CD4-positive, alpha-beta T cell treated with Interleukin-17A for 1 hour (primary cell): ENCODE results near the gene THOC2.
"Not testable (repeated sequence)": the region's sequence is repeated elsewhere in the genome, so short reads cannot be mapped to it uniquely, and the experiment has no call there.

ENCODE experiments used
- DNase-seq: peaks from one replicate; pipeline ENCODE4 v3.0.0-alpha.2; 2020

Gene THOC2

DNA sequence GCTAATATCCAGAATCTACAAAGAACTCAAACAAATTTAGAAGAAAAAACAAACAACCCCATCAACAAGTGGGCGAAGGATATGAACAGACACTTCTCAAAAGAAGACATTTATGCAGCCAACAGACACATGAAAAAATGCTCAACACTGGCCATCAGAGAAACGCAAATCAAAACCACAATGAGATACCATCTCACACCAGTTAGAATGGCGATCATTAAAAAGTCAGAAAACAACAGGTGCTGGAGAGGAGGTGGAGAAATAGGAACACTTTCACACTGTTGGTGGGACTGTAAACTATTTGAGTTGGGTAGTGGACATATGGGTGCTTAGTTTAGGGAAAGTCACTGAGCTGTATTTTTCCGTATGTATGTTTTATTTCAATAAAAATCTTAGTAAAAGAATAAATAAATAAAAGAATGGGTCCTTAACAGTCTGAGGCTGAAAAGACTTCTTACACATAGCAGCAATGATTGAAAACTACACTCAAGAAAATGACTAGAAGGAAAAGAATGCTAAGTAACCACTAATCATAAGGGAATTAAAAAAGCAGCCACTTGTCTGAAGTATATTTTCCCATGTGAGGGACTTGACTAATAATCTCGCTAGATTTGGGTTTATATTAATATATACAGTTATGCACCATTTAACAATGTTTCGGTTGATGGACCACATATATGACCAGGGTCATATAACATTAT, 68.2 kb downstream of the THOC2 start:
- DNase-seq = not testable (repeated sequence)

DNA sequence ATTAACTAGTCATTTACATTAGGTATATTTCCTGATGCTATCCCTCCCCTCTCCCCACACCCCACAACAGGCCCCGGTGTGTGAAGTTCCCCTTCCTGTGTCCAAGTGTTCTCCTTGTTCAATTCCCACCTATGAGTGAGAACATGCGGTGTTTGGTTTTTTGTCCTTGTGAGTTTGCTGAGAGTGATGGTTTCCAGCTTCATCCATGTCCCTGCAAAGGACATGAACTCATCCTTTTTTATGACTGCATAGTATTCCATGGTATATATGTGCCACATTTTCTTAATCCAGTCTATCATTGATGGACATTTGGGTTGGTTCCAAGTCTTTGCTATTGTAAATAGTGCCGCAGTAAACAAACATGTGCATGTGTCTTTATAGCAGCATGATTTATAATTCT, 69.1 kb downstream of the THOC2 start:
- not testable (repeated sequence) for DNase-seq

DNA sequence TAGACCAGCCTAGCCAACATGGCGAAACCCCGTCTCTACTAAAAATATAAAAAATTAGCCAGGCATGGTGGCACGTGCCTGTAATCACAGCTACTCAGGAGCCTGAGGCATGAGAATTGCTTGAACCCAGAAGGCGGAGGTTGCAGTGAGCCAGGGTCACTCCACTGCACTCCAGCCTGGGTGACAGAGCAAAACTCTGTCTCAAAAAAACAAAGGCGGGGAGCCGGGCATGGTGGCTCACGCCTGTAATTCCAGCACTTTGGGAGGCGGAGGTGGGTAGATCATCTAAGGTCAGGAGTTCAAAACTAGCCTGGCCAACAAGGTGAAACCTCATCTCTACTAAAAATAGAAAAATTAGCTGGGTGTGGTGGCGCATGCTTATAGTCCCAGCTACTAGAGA, 76.3 kb downstream of the THOC2 start:
- not testable (repeated sequence) for DNase-seq

DNA sequence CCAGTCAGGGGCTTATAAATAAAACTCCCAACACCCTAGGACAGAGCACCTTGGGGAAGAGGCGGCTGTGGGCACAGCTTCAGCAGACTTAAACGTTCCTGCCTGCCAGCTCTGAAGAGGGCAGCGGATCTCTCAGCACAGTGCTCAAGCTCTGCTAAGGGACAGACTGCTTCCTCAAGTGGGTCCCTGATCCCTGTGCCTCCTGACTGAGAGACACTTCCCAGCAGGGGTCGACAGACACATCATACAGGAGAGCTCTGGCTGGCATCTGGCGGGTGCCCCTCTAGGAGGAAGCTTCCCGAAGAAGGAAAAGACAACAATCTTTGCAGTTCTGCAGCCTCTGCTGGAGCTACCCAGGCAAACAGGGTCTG, 84.1 kb downstream of the THOC2 start:
- DNase-seq = not testable (repeated sequence)

DNA sequence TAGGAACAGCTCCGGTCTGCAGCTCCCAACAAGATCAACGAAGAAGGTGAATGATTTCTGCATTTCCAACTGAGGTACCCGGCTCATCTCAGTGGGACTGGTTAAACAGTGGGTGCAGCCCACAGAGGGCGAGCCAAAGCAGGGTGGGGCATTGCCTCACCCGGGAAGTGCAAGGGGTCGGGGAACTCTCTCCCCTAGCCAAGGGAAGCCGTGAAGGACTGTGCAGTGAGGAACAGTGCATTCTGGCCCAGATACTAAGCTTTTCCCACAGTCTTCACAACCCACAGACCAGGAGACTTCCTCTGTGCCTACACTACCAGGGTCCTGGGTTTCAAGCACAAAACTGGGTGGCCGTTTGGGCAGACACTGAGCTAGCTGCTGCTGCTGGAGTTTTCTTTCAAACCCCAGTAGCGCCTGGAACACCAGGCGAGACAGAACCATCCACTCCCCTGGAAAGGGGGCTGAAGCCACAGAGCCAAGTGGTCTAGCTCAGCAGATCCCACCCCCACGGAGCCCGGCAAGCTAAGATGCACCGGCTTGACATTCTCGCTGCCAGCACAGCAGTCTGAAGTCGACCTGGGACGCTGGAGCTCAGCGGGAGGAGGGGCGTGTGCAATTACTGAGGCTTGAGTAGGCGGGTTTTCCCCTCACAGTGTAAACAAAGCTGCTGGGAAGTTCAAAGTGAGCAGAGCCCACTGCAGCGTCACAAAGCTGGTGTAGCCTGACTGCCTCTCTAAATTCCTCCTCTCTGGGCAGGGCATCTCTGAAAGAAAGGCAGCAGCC, 84.6 kb downstream of the THOC2 start:
- peak; percentile 2 for DNase-seq

DNA sequence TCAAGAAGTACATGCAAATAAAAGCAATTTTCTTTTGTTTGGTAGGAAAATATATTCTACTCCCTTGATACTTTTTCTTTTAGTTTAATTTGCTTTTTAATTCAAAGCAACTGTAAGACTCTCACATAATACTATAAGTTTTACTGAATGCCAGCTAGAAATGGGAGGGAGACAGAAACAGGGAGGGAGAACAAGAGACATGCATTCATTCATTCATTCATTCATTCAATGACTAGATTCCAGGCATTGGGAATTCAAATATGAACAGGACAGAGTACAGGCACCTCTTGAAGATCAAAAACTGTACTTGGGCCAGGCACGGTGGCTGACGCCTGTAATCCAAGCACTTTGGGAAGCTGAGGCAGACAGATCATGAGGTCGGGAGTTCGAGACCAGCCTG, 85.6 kb downstream of the THOC2 start:
- no peak for DNase-seq

DNA sequence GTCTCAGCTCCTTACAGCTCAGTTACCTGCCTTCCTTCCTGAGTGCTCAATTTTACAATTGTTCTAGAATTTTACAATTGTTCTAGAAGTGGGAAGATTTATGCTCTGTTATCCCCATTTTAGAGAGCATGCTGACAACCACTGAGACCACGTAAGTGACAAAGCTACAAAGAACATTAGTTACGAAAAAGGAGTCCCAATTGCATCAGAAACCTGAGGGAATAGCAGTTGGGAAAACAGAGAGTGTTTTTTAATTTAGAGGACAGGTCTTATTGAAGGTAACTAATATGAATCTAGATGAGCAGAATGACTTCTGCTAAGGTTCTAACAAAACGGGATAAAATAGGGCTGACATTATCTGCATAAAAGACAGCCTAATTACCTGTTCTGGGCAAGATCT, 103.3 kb downstream of the THOC2 start:
- DNase-seq = no peak

DNA sequence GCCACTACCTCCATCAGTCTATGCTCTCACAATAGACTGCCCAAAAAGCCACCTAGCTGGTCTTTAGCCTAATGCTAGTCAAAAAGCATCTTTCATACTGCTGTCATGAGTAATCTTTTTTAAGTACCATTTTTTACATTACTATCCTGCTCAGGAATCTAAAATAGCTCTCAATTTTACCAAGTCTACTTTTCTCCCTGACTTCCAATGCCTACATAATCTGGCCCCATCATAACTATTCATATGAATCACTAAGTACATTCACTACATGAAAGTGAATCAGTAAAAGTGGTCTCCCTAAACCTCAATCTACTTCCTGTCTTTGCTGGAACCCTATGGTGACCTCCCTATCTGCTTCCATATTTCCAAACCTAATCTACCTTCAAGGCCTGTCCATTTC, 105.9 kb downstream of the THOC2 start:
- DNase-seq = no peak

DNA sequence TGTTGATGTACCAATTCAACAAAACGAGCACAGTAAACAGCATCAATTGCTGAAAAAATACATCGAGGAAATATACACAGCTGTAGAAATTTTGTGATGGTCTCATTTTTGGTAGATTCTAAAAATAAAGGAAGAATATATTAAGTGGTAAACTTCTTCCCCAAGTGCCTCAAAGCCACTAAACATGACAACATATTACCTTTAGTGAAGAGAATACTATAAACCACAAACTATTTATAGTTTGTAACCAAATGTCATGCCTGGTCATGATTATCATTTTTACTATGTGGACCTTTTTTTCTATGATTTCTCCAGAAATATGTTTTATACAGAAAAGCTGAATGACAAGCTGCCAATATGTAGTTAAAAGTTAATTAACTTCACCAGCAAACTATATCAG, 106.9 kb downstream of the THOC2 start:
- no peak for DNase-seq

DNA sequence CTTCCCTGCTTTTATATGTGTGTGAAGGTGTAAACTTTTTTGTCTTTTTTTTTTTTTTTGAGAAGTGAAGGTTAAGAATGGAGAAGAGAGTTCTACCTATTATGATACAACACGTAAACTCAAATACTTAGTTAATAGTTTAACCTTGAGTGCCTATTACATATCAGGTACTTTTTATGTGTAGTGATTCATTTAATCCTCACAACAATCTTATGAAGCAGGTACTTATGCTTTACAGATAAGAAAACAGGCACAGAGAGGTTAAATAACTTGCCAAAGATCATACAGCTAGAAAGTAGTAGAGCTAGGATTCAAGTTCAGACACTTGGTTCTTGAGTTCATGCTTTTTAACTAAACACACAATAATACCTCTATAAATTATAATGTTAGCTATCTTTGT, 107.4 kb downstream of the THOC2 start:
- no peak for DNase-seq

DNA sequence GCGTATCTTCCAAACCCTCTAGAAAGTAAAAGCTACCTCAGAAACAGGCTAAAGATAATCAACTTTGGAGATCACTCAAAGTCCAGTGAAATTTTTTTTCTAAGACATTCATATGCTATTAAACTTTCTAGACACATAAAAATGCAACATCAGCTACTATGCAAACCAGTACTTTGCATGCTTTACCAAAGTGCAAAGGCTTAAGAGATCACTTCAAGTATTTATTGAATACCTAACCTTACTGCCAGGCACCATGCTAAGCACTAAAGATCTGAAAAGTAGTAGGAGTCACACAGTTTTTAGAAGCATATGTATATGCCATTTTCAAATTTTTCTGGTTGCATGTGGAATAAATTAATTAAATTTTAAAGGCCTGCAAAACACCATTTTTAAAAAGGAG, 115.8 kb downstream of the THOC2 start:
- DNase-seq = no peak

DNA sequence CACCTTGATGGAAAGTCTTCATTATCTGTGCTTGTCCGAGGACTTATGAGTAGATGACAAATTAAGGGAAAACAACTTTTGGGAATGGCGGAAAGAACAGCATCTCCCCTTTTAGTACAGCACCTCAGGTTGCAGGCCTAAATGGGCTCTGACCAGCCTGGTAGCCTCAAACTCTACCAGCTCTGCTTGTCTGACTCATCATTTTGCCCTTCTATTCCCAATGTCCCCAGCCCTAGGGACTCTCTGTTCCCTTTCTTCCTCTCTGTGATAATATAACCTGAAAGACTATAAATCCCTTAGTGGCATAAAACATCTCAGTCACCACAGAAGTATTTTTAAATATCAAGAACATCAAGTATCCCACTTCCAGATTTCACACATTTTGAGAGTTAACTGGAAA, 121.9 kb downstream of the THOC2 start:
- DNase-seq = no peak

DNA sequence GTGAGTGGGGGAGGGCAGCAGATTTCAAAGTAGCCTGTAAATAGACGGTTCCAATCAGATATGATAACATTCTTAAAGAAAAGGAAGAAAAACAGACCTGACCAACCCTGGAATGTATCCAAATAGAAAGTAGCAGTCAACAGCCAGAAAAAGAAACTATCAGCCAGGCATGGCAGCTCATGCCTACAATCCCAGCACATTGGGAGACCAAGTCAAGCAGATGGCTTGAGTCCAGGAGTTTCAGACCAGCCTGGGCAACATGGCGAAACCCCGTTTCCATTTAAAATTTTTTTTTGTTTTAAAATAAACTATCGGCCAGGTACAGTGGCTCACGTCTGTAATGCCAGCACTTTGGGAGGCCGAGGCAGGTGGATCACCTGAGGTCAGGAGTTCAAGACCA, 125.0 kb downstream of the THOC2 start:
- DNase-seq = no peak

DNA sequence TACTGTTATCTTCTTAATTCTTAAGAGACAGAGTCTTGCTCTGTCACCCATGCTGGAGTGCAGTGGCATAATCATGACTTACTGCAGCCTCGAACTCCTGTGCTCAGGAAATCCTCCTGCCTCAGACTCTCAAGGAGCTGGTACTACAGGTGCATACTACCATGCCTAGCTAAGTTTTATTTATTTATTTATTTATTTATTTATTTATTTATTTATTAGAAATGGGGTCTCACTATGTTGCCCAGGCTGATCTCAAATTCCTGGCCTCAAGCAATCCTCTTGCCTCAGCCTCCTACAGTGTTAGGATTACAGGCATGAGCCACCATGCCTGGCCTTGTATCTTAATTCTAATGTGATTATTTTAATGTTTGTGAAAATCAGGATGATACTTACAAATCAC, 125.6 kb downstream of the THOC2 start:
- no peak for DNase-seq

DNA sequence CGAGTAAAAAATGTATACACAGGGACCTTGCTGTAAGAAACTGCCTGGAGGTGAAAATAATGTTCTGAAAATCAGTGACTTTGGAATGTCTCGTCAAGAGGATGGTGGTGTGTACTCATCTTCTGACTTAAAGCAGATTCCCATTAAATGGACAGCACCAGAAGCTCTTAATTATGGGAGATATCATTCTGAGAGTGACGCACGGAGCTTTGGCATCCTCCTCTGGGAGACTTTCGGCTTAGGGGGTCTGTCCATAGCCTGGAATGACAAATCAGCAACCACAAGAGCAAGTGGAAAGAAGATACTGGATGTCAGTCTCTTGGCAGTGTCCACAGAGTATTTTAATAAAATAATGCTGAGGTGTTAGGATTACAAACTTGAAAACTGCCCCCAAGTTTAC, 129.4 kb downstream of the THOC2 start:
- no peak for DNase-seq

DNA sequence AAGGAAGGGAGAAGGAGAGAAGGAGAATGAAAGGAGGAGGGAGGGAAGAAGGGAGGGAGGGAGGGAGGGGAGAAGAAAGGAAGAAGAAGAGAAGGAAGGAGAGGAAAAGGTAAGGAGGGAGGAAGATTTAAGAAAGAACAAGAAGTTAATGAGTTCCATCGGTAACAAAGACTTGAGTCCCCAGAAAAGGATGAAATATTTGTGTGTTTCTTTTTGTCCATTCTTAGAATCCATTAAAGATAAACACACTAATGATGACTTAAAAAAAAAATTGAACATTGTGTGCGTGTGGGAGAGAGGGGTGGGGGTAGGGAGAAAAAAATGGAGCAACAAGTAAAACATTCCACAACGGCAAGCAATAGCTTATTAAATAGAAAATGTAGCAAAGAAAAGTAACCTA, 131.4 kb downstream of the THOC2 start:
- DNase-seq = no peak

DNA sequence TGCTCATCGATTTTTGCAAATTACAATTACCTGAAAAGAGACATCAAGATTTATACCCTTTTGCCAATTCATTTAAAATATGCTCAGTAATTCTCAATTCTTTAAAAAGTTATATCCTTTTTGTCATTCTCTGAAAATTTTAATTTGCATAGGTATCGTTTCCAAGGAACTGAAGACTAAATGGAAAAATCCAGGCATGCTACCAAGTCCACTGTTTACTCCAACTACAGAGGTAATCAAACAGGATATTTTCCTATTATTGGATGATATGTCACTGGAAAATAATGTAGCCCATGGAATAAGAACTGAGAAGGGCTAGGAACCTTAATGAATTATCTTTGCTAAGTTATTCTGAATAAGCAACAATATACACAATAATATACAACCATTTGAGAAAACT, 132.7 kb downstream of the THOC2 start:
- no peak for DNase-seq

DNA sequence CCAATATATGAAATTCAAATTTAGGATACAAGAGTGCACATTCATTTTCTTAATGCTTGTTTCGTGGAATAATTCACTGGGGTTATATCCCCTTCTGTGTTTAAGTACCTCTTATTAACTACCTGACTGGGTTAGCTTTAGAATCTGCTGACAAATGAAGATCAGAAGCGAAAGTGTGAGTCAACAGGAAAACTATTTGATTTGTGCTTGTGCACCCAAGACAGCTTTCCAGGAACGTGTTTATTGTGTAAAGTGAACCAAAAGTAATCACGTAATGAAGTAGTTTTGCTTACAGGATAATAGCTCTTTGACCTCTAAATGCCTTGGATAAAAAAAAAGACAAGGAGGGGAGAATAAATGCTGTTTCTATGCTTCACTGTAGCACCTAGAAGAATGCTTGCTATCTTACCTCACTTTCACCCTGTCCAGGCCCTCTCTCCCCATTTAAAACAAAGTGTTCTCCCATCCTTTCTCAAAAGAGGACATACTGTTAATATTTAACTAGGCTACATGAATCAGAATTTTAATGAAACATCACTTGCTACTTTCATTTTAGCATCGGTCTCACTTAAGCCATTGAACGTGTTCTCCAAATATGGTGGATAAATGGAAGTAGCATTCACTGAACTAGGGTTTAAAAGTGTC, 141.9 kb downstream of the THOC2 start:
- DNase-seq = no peak

DNA sequence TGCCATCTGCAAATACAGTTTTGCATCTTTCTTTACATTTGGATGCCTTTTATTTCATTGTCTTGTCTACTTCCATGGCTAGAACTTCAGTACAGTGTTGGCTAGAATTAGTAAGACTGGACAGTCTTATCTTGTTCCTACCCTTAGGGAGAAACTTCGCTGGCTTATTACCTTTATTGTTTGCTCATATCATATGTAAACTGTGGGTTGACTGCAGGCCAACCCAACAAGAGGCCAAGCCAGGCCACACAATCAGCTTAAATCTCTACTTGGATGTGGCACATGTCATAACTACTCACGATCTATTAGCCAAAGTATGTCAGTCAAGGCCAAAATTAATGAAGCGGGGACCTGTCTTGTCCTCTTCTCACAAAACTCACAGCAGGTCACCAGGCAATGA, 144.1 kb downstream of the THOC2 start:
- DNase-seq = no peak

DNA sequence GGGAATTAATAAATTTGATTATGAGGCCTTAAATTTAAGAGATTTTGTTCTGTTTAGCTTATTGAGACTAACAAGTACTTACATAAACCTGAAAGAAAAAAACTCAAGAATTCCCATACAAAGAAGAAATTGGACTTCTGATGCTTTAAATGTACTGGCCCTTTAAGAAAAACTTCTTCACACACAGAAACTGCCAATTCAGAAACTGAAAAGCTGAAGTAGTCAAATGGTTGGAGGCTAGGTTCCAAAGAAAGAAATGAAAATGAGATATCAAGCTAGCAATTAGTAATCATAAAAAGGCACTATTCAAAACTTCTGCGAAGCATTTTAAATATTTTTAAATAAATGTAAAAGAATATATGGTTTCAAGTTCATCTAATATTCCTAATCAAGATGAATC, 151.3 kb downstream of the THOC2 start:
- DNase-seq = no peak

DNA sequence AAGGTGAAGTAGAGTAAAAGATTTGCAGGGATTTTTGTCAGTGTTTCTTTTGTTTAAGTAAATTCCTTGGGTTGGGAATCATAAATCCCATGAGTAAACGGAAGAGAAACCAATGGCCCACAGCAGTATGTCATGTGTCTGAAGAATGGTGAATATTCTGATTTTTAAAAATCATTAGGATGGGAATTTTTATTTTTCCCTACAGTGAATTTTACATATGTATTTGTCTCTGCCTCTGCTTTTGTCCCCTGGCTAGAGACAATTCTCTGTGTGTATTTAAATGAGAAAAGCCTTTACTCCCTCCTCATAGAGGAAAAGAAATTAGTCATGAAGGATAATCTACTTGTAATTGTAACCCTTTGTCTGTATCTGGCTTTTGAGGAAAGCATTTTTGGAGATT, 152.1 kb downstream of the THOC2 start:
- no peak for DNase-seq

DNA sequence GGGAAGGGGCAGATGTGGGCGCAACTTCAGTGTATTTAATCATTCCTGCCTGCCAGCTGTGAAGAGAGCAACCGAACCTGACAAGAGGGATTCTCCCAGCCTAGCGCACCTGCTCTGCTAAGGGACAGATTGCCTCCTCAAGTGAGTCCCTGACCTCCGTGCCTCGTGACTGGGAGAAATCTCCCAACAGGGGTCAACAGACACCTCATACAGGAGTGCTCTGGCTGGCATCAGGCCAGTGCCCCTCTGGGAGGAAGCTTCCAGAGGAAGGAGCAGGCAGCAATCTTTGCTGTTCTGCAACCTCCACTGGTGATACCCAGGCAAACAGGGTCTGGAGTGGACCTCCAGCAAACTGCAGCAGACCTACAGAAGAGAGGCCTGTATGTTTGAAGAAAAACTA, 158.8 kb downstream of the THOC2 start:
- DNase-seq = not testable (repeated sequence)

DNA sequence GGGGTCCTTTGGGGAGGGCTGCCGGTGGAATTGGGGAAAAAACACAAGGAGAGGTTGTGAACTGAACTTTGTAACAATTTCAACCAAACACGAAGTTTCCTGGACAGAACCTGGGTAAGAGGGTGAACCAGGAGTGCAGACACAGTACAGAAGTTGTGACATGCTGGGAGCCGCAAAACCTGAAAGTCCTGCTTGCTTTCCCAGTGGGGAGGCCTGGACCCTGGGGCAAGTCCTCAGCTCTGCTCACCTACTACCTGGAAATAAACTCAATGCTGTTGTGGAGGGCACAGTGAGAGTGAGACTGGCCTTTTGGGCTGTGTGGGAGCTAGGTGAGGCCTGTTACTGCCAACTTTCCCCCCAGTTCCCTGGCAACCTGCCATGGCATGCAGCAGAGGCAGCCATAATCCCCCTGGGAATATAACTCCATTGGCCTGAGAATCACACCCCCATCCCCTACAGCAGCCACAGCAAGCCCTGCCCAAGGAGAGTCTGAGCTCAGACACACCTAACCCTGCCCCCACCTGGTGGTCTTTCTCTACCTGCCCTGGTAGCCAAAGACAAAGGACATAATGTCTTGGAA, 162.8 kb downstream of the THOC2 start:
- DNase-seq = no peak

DNA sequence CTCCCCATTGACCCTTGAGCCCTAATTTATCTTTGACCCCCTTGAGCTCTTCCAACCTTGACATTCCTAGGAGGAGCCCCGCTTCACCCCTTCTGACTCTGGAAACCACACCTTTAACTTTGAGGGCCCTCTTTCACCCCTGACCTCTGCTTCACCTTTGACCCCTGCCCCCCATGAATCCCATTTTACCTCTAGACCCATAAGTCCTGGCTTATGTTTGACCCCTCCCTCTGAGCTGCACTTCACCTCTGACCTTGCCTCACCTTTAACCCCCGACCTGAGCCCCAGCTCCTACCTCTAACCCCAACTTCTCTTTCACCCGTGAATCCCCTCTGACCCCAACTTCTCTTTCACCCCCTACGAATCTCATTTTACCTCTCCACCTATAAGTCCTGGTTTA, 169.7 kb downstream of the THOC2 start:
- no peak for DNase-seq
